ENCODE results near the gene PDE7B.

The PDE7B gene

DNA sequence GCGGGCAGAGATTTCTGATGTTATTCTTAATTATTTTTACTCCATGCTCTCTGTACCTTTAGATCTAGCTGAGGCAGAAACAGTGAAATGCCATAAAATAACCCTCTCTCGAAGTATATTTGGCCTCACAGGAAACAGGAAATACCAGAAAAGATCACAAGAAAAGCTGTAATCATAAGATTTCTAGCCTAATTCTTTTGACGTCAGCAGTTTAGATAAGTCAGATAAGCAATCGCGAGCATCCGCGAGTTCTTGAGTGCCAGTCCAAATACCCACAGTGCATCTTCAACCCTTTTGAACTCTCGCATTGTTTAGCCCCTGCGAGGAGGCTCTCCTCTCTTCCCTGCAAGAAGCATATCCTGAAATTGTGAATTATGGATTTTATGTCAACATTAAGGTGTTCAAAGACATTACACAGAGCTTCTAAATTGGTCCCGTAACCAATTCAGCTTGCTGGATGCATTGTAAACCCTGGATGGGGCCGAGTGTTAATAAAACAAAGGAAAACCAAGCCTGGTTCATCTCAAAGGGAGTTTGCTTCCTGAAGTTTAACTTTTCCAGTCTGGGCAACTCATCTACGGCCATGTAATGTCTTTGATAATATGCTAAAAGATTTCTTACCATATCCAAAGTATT, 199.8 kb downstream of the PDE7B start:
- Histone ChIP-seq H3K4me3 (replicated peaks; ENCODE audit: low read depth, low read length) (no peak overlapping the region), H3K27me3 (replicated peaks; ENCODE audit: control insufficient read depth, insufficient read depth, low read length) (no peaks in the 10 kb centered on the region; the same call in 1 of the 2 replicates), H3K36me3 (ENCODE audit: control insufficient read depth, insufficient read depth, low read length) (no peaks in the 10 kb centered on the region)
- TF ChIP-seq, protein P1, sequence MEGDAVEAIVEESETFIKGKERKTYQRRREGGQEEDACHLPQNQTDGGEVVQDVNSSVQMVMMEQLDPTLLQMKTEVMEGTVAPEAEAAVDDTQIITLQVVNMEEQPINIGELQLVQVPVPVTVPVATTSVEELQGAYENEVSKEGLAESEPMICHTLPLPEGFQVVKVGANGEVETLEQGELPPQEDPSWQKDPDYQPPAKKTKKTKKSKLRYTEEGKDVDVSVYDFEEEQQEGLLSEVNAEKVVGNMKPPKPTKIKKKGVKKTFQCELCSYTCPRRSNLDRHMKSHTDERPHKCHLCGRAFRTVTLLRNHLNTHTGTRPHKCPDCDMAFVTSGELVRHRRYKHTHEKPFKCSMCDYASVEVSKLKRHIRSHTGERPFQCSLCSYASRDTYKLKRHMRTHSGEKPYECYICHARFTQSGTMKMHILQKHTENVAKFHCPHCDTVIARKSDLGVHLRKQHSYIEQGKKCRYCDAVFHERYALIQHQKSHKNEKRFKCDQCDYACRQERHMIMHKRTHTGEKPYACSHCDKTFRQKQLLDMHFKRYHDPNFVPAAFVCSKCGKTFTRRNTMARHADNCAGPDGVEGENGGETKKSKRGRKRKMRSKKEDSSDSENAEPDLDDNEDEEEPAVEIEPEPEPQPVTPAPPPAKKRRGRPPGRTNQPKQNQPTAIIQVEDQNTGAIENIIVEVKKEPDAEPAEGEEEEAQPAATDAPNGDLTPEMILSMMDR (IDR thresholded peaks at IDR 0.05; ENCODE audit: insufficient read depth, low read length, poor library complexity, severe bottlenecking), result no peak
- no peak for DNase-seq (ENCODE audit: extremely low read depth, insufficient read length)

DNA sequence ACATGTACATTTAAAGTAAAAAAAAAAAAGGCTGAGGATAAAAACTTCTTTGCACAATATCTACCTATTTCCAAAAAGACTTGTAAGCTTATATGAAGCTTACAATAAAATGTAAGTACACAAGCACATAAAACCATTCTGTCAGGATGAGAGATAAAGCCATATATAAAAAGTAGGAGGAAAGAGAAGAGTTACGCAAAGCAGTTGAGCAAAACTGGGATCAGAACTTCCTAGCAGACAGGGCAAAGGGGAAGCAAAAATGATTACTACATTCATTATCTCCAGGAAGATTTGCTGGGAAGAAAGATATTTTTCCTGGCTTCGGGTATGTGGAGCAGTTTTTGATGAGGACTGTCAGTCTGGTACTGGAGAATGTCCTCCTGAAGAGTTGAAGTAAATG, 200.5 kb downstream of the PDE7B start:
- H3K27me3 ChIP-seq (replicated peaks; ENCODE audit: control insufficient read depth, insufficient read depth, low read length), result no peaks in the 10 kb centered on the region; the same call in 1 of the 2 replicates
- no peak overlapping the region for H3K4me3 ChIP-seq (replicated peaks; ENCODE audit: low read depth, low read length)
- DNase-seq (ENCODE audit: extremely low read depth, insufficient read length), result no peak
- TF ChIP-seq, protein P1 (IDR thresholded peaks at IDR 0.05; ENCODE audit: insufficient read depth, low read length, poor library complexity, severe bottlenecking), result no peak
- no peaks in the 10 kb centered on the region for H3K36me3 ChIP-seq (ENCODE audit: control insufficient read depth, insufficient read depth, low read length)

DNA sequence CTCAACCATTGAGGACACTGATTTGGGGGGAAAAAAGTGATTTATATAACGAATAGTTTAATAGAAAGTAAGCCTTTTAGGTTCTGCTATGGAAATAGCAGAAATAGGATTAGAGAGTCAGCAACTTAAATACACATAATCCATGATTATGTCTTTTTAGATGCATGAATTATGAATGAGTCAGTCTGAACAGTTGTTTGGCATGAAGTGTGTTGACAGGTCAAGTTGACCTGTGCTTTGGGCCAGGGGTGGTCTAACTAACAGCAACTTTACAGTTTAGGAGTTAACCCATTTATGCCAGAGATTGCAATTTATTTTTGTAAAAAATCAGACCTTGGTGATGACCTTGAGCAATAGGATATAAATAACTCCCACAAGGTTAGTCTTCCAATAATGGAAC, 207.4 kb downstream of the PDE7B start:
- DNase-seq (ENCODE audit: extremely low read depth, insufficient read length), result no peak
- Histone ChIP-seq H3K4me3 (replicated peaks; ENCODE audit: low read depth, low read length) (no peak overlapping the region), H3K36me3 (ENCODE audit: control insufficient read depth, insufficient read depth, low read length) (no peaks in the 10 kb centered on the region), H3K27me3 (replicated peaks; ENCODE audit: control insufficient read depth, insufficient read depth, low read length) (no peaks in the 10 kb centered on the region)
- TF ChIP-seq, protein P1 (IDR thresholded peaks at IDR 0.05; ENCODE audit: insufficient read depth, low read length, poor library complexity, severe bottlenecking), result no peak

DNA sequence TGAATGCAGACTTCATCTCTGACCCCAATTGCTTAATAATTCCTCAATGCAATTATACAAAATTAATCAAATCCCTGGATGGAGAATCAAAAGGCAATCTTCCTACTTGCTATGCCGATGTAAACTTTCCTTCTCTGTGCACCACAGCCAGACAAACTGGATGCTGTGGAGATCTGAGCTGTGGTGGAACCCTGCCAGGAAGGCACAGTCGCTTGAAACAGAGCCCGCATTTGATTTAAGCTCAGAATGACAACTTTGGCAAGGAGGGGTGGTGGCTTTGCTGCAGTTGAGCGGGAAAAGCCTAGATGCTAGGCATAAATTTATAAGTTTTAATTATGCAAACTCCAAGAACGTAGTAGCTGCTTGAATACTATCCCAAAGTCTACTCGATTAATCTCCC, 207.8 kb downstream of the PDE7B start:
- TF ChIP-seq, protein P1 (IDR thresholded peaks at IDR 0.05; ENCODE audit: insufficient read depth, low read length, poor library complexity, severe bottlenecking), result no peak
- no peaks in the 10 kb centered on the region; the same call in 1 of the 2 replicates for H3K27me3 ChIP-seq (replicated peaks; ENCODE audit: control insufficient read depth, insufficient read depth, low read length)
- no peak for DNase-seq (ENCODE audit: extremely low read depth, insufficient read length)

DNA sequence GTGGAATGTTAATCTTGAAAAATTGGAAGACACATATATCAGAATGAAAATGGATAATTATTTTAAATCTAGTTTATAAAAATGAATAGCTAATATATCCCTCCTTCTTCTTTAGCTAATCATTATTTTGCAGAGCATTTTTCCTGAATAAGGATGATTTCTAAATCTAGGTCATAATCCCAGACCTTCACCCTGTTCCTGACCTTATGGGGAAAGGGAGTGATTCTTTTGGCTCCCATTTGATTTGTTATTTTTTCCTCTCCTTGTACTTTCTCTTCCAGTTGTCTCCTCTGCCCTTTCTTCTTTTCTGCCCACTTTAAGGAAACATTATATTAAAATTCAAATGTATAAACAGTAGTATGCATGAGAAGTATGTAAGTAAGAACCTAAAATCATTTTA, 208.6 kb downstream of the PDE7B start:
- DNase-seq (ENCODE audit: extremely low read depth, insufficient read length), result no peak
- TF ChIP-seq, protein P1 (IDR thresholded peaks at IDR 0.05; ENCODE audit: insufficient read depth, low read length, poor library complexity, severe bottlenecking), result no peak
- Histone ChIP-seq H3K27me3 (replicated peaks; ENCODE audit: control insufficient read depth, insufficient read depth, low read length) (no peaks in the 10 kb centered on the region; the same call in 1 of the 2 replicates), H3K4me3 (replicated peaks; ENCODE audit: low read depth, low read length) (no peak overlapping the region), H3K36me3 (ENCODE audit: control insufficient read depth, insufficient read depth, low read length) (no peaks in the 10 kb centered on the region)

More for the DNA sequence above, 207.8 kb downstream of the PDE7B start:
- no peaks in the 10 kb centered on the region for H3K36me3 ChIP-seq (ENCODE audit: control insufficient read depth, insufficient read depth, low read length)
- H3K4me3 ChIP-seq (replicated peaks; ENCODE audit: low read depth, low read length), result no peak overlapping the region

Data from GM06990 (cell line).